KMS-11 (cell line): Measurements from ENCODE around the gene CTIF.

Experiments used
- H2AFZ ChIP-seq: fragments of 200-600 bp; sonication (generic); 2 replicates; pipeline ENCODE4 v1.6.1; 2016; ENCODE audit warnings: antibody characterized with exemption, mixed run types, low read depth
- H3K27ac ChIP-seq: fragments of 200-600 bp; sonication (generic); 2 replicates; pipeline ENCODE4 v1.6.1; 2016; ENCODE audit warnings: mild to moderate bottlenecking, mixed run types
- H3K27me3 ChIP-seq: fragments of 200-600 bp; sonication (generic); 2 replicates; pipeline ENCODE4 v1.6.1; 2017; ENCODE audit warnings: mild to moderate bottlenecking, low read depth, mixed run types, moderate library complexity; ENCODE audit not compliant: insufficient read depth
- H3K36me3 ChIP-seq: fragments of 200-600 bp; sonication (generic); 2 replicates; pipeline ENCODE4 v1.6.1; 2017; ENCODE audit warnings: mild to moderate bottlenecking, mixed run types; ENCODE audit not compliant: insufficient read depth
- H3K4me1 ChIP-seq: fragments of 200-600 bp; sonication (generic); 2 replicates; pipeline ENCODE4 v1.6.1; 2016; ENCODE audit warnings: mild to moderate bottlenecking, low read depth, mixed run types; ENCODE audit not compliant: poor library complexity, severe bottlenecking
- H3K4me2 ChIP-seq: fragments of 200-600 bp; sonication (generic); 2 replicates; pipeline ENCODE4 v1.7.0; 2016; ENCODE audit warnings: mild to moderate bottlenecking, mixed run types
- H3K4me3 ChIP-seq: fragments of 200-600 bp; sonication (generic); IDR thresholded peaks from 2 replicates; pipeline ENCODE4 v1.6.1; 2017; ENCODE audit warnings: low read depth, low read length, mixed read lengths; ENCODE audit not compliant: insufficient read depth
- H3K79me2 ChIP-seq: fragments of 200-600 bp; sonication (generic); 2 replicates; pipeline ENCODE4 v1.6.1; 2016; ENCODE audit warnings: low read depth, mixed run types; ENCODE audit not compliant: insufficient read depth
- H3K9ac ChIP-seq: fragments of 200-600 bp; sonication (generic); 2 replicates; pipeline ENCODE4 v1.6.1; 2016; ENCODE audit warnings: mild to moderate bottlenecking, mixed run types
- H4K20me1 ChIP-seq: fragments of 200-600 bp; sonication (generic); 2 replicates; pipeline ENCODE4 v1.6.1; 2016; ENCODE audit warnings: mild to moderate bottlenecking, mixed run types; ENCODE audit not compliant: insufficient read depth
- CTCF ChIP-seq: fragments of 200-600 bp; sonication (generic); conservative IDR thresholded peaks from 2 replicates; pipeline ENCODE4 v1.6.1; 2017; ENCODE audit warnings: low read depth, mild to moderate bottlenecking, antibody characterized with exemption, low read length, moderate library complexity, mixed read lengths

The CTIF gene

GRCh38 chr18:48566589-48566988, 27.8 kb downstream of the CTIF start:
- H3K4me2 ChIP-seq: no peak overlapping the region
- no peak overlapping the region for H3K27ac ChIP-seq
- peaks cover 13% of the 10 kb centered on the region for H3K4me1 ChIP-seq
- H3K27me3 ChIP-seq: no peaks in the 10 kb centered on the region
- no peak for TF ChIP-seq CTCF
- H3K4me3 ChIP-seq: no peak overlapping the region
- peaks cover 5% of the 10 kb centered on the region; the same call in 1 of the 2 replicates for H3K79me2 ChIP-seq
- H3K36me3 ChIP-seq: no peaks in the 10 kb centered on the region
- H4K20me1 ChIP-seq: no peaks in the 10 kb centered on the region
- H3K9ac ChIP-seq: no peak overlapping the region
- H2AFZ ChIP-seq: no peak overlapping the region

- H3K4me3 ChIP-seq: no peak overlapping the region
- no peak for TF ChIP-seq CTCF
- H3K36me3 ChIP-seq: no peaks in the 10 kb centered on the region
- no peak overlapping the region for H3K4me2 ChIP-seq
- H3K9ac ChIP-seq: no peak overlapping the region
- H3K27me3 ChIP-seq: no peaks in the 10 kb centered on the region
- H3K79me2 ChIP-seq: peaks cover 5% of the 10 kb centered on the region; the same call in 1 of the 2 replicates
- no peak overlapping the region for H3K27ac ChIP-seq
- no peaks in the 10 kb centered on the region for H4K20me1 ChIP-seq
- H3K4me1 ChIP-seq: peaks cover 13% of the 10 kb centered on the region
- H2AFZ ChIP-seq: no peak overlapping the region
Measured at GRCh38 chr18:48567388-48567787, 28.6 kb downstream of the CTIF start.

- H3K4me2 ChIP-seq: no peak overlapping the region
- no peak overlapping the region for H2AFZ ChIP-seq
- no peaks in the 10 kb centered on the region for H3K27me3 ChIP-seq
- H4K20me1 ChIP-seq: no peaks in the 10 kb centered on the region
- no peak overlapping the region for H3K9ac ChIP-seq
- H3K79me2 ChIP-seq: peaks cover 5% of the 10 kb centered on the region; the same call in 1 of the 2 replicates
- H3K36me3 ChIP-seq: no peaks in the 10 kb centered on the region
- H3K4me3 ChIP-seq: no peak overlapping the region
- no peak for TF ChIP-seq CTCF
- no peak overlapping the region for H3K27ac ChIP-seq
- H3K4me1 ChIP-seq: peaks cover 6% of the 10 kb centered on the region
Measured at GRCh38 chr18:48569139-48569914, 30.5 kb downstream of the CTIF start.

- no peak overlapping the region for H3K4me3 ChIP-seq
- no peaks in the 10 kb centered on the region for H4K20me1 ChIP-seq
- TF ChIP-seq CTCF: no peak
- H3K9ac ChIP-seq: no peak overlapping the region
- H3K36me3 ChIP-seq: no peaks in the 10 kb centered on the region
- no peak overlapping the region for H2AFZ ChIP-seq
- no peaks in the 10 kb centered on the region for H3K27me3 ChIP-seq
- no peak overlapping the region for H3K27ac ChIP-seq
- peaks cover 5% of the 10 kb centered on the region; the same call in 1 of the 2 replicates for H3K79me2 ChIP-seq
- no peak overlapping the region for H3K4me2 ChIP-seq
- H3K4me1 ChIP-seq: peaks cover 6% of the 10 kb centered on the region
Measured at GRCh38 chr18:48569915-48570264, 31.1 kb downstream of the CTIF start.
